IMR-90 (cell line): ENCODE measurements around the gene WWC2.

ENCODE experiments used
- BHLHE40 ChIP-seq: fragments of 150-350 bp; IDR thresholded peaks from 2 replicates; pipeline ENCODE4 v1.6.1; 2016; ENCODE audit warnings: mild to moderate bottlenecking, low read depth, low read length
- CEBPB ChIP-seq: IDR thresholded peaks from 2 replicates; pipeline ENCODE4 v1.6.1; 2012; ENCODE audit warnings: low read depth, low read length, improper control_type of control experiment
- CHD1 ChIP-seq: IDR thresholded peaks from 2 replicates; pipeline ENCODE4 v1.6.1; 2012; ENCODE audit warnings: low read depth, low read length, improper control_type of control experiment
- MAFK ChIP-seq: IDR thresholded peaks from 2 replicates; pipeline ENCODE4 v1.6.1; 2012; ENCODE audit warnings: low read depth, low read length, improper control_type of control experiment
- MXI1 ChIP-seq: IDR thresholded peaks from 2 replicates; pipeline ENCODE4 v1.6.1; 2012; ENCODE audit warnings: low read depth, mild to moderate bottlenecking, low read length, moderate library complexity, borderline replicate concordance
- POLR2A ChIP-seq: IDR thresholded peaks from 2 replicates; pipeline ENCODE4 v1.6.1; 2012; ENCODE audit warnings: mild to moderate bottlenecking, low read depth, low read length
- RAD21 ChIP-seq: IDR thresholded peaks from 2 replicates; pipeline ENCODE4 v1.6.1; 2012; ENCODE audit warnings: low read length, improper control_type of control experiment
- RCOR1 ChIP-seq: IDR thresholded peaks from 2 replicates; pipeline ENCODE4 v1.6.1; 2012; ENCODE audit warnings: mild to moderate bottlenecking, low read length, improper control_type of control experiment; ENCODE audit not compliant: insufficient replicate concordance
- RFX5 ChIP-seq: IDR thresholded peaks from 2 replicates; pipeline ENCODE4 v1.8.0; 2012; ENCODE audit warnings: low read depth, mild to moderate bottlenecking, low read length, moderate library complexity
- SMC3 ChIP-seq: fragments of 150-350 bp; IDR thresholded peaks from 2 replicates; pipeline ENCODE4 v1.6.1; 2016; ENCODE audit warnings: low read depth, mild to moderate bottlenecking, antibody characterized with exemption, low read length, moderate library complexity
- USF2 ChIP-seq: fragments of 150-350 bp; IDR thresholded peaks from 2 replicates; pipeline ENCODE4 v1.6.1; 2017; ENCODE audit warnings: mild to moderate bottlenecking, antibody characterized with exemption, low read length, low read depth
- TF ChIP-seq, protein P1 (sequence below): conservative IDR thresholded peaks from 2 replicates; pipeline ENCODE4 v1.5.1; 2012; ENCODE audit warnings: mild to moderate bottlenecking, low read depth, low read length, improper control_type of control experiment
- TF ChIP-seq, protein P2 (sequence below): fragments of 150-350 bp; IDR thresholded peaks from 2 replicates; pipeline ENCODE4 v1.6.1; 2016; ENCODE audit warnings: low read depth, mild to moderate bottlenecking, low read length, moderate library complexity, borderline replicate concordance

DNA sequence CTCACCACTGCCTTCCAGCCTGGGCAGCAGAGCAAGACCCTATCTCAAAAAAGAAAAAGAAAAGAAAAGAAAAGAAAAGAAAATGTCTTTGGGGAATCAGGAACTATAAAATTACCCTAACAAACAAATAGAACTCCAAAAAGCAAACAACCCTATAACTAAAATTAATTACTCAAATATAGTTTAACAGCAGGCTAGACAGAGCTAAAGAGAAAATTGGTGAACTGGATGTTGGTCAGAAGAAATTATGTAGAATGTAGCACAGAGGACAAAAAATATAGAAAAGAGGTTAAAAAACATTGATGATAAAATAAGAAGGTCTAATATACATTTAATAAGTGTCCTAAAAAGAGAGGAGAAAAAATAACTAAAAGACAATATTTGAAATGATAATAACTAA lies 27.8 kb upstream of the WWC2 start:
- TF ChIP-seq RFX5: no peak
- TF ChIP-seq, protein P1, sequence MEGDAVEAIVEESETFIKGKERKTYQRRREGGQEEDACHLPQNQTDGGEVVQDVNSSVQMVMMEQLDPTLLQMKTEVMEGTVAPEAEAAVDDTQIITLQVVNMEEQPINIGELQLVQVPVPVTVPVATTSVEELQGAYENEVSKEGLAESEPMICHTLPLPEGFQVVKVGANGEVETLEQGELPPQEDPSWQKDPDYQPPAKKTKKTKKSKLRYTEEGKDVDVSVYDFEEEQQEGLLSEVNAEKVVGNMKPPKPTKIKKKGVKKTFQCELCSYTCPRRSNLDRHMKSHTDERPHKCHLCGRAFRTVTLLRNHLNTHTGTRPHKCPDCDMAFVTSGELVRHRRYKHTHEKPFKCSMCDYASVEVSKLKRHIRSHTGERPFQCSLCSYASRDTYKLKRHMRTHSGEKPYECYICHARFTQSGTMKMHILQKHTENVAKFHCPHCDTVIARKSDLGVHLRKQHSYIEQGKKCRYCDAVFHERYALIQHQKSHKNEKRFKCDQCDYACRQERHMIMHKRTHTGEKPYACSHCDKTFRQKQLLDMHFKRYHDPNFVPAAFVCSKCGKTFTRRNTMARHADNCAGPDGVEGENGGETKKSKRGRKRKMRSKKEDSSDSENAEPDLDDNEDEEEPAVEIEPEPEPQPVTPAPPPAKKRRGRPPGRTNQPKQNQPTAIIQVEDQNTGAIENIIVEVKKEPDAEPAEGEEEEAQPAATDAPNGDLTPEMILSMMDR: no peak
- TF ChIP-seq RAD21: no peak
- no peak for TF ChIP-seq POLR2A
- TF ChIP-seq USF2: no peak
- TF ChIP-seq MXI1: no peak
- no peak for TF ChIP-seq BHLHE40
- no peak for TF ChIP-seq RCOR1
- TF ChIP-seq CHD1: no peak
- no peak for TF ChIP-seq SMC3
- TF ChIP-seq, protein P2, sequence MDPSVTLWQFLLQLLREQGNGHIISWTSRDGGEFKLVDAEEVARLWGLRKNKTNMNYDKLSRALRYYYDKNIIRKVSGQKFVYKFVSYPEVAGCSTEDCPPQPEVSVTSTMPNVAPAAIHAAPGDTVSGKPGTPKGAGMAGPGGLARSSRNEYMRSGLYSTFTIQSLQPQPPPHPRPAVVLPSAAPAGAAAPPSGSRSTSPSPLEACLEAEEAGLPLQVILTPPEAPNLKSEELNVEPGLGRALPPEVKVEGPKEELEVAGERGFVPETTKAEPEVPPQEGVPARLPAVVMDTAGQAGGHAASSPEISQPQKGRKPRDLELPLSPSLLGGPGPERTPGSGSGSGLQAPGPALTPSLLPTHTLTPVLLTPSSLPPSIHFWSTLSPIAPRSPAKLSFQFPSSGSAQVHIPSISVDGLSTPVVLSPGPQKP: no peak
- TF ChIP-seq CEBPB: no peak
- TF ChIP-seq MAFK: no peak
